Thoracic aorta (tissue), 2 donors: Measurements from ENCODE around the gene KCNC4. TPM values are rescaled to one million over a fixed set of nuclear protein-coding genes. Genes with fewer than 3 reads are reported as not detected.

Source experiments
- ATAC-seq: fragments of 150-250 bp; one replicate; pipeline ENCODE4 v1.8.0; 2017; ENCODE audit warnings: low read depth; ENCODE audit not compliant: insufficient number of reproducible peaks, low FRiP score
- DNase-seq: peaks from one replicate; pipeline ENCODE4 v3.0.0-alpha.2; 2020; ENCODE audit warnings: low spot score
- H3K27ac ChIP-seq, 2 donors: fragments of 200-600 bp; sonication (generic); 1 replicate in 1 of 2; 2 replicates in 1 of 2; pipeline ENCODE4 v1.5.1; 2016; ENCODE audit warnings: mild to moderate bottlenecking in 2 of 2, moderate library complexity in 2 of 2
- H3K27me3 ChIP-seq: fragments of 200-600 bp; sonication (generic); replicated peaks from 2 replicates; pipeline ENCODE4 v1.6.0; 2016; ENCODE audit warnings: mild to moderate bottlenecking; ENCODE audit not compliant: insufficient read depth
- H3K36me3 ChIP-seq: fragments of 200-600 bp; sonication (generic); one replicate; pipeline ENCODE4 v1.5.1; 2016
- H3K4me1 ChIP-seq, 2 donors: fragments of 200-600 bp; sonication (generic); 1 replicate in 1 of 2; 2 replicates in 1 of 2; pipeline versions ENCODE4 v1.5.1 to v1.6.0; 2016; ENCODE audit warnings: low read depth in 2 of 2, mild to moderate bottlenecking in 1 of 2; ENCODE audit not compliant: control insufficient read depth in 1 of 2
- H3K4me3 ChIP-seq: fragments of 200-600 bp; sonication (generic); 2 replicates; pipeline ENCODE4 v1.5.1; 2016; ENCODE audit warnings: mild to moderate bottlenecking
- H3K9me3 ChIP-seq: fragments of 200-600 bp; sonication (generic); 2 replicates; pipeline ENCODE4 v1.5.1; 2016
- CTCF ChIP-seq: fragments of 200-600 bp; sonication (generic); IDR thresholded peaks from one replicate; pipeline ENCODE4 v1.5.1; 2019; ENCODE audit warnings: antibody characterized with exemption
- total RNA-seq, 2 donors: library from RNA; depleted of rRNA; stranded (reverse); fragments of >200 nt; gene quantifications; one replicate each; pipeline versions ENCODE4 v1.1.0 to v1.2.3, GENCODE V29; 2016

KCNC4 gene
- total RNA-seq, 2 donors from 2014 or later: 12.7 to 17.6 TPM

- Histone ChIP-seq H3K36me3 (no peaks in the 10 kb centered on the region), H3K4me1 (peaks cover 0 to 32% of the 10 kb centered on the region in 2 donors), H3K9me3 (no peaks in the 10 kb centered on the region), H3K27me3 (no peaks in the 10 kb centered on the region), H3K4me3 (no peak overlapping the region), H3K27ac (no peak overlapping the region)
- no peak for TF ChIP-seq CTCF
- DNase-seq: no peak
- ATAC-seq: no peak
Observed at GRCh38 chr1:110218137-110218536, 8.0 kb downstream of the KCNC4 start.

DNA sequence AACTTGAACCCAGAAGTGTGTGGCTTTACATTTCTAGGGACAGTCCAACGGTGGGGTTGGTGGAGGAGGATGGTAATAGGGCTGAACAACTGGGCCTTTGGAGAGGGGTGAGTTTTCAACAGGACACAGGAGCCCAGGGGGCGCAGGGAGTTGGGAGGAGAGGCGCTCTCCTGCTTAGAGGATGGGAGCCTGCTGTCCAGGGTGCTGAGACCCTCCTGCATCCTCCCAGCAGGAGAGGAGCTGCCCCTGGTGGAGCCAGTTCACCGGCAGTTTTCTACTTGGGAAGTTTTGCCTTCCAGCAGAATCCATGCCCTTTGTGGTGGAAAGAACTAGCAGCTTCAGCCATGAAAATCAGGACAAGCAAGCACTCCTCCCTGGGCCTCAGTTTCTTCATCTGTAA is 8.6 kb downstream of the KCNC4 start:
- no peak overlapping the region for H3K27ac ChIP-seq
- no peaks in the 10 kb centered on the region for H3K27me3 ChIP-seq
- DNase-seq (no peak), ATAC-seq (no peak)
- H3K4me1 ChIP-seq: peaks cover 0 to 26% of the 10 kb centered on the region in 2 donors
- H3K9me3 ChIP-seq: no peaks in the 10 kb centered on the region
- no peak for TF ChIP-seq CTCF
- peaks cover 6% of the 10 kb centered on the region for H3K36me3 ChIP-seq
- H3K4me3 ChIP-seq: no peak overlapping the region

- ATAC-seq: no peak
- H3K9me3 ChIP-seq: no peaks in the 10 kb centered on the region
- no peak for DNase-seq
- H3K27me3 ChIP-seq: no peaks in the 10 kb centered on the region
- H3K36me3 ChIP-seq: peaks cover 11% of the 10 kb centered on the region
- no peak for TF ChIP-seq CTCF
- H3K27ac ChIP-seq: no peak overlapping the region
- peaks cover 0 to 10% of the 10 kb centered on the region in 2 donors for H3K4me1 ChIP-seq
- no peak overlapping the region for H3K4me3 ChIP-seq
Observed at GRCh38 chr1:110220324-110220723, 10.2 kb downstream of the KCNC4 start.

GRCh38 chr1:110221119-110221518 is 11.0 kb downstream of the KCNC4 start:
- no peak for ATAC-seq
- DNase-seq: no peak
- H3K4me1 ChIP-seq: peaks cover 0 to 2% of the 10 kb centered on the region in 2 donors
- no peaks in the 10 kb centered on the region for H3K9me3 ChIP-seq
- TF ChIP-seq CTCF: no peak
- peaks cover 17% of the 10 kb centered on the region for H3K36me3 ChIP-seq
- no peak overlapping the region for H3K27ac ChIP-seq
- no peak overlapping the region for H3K4me3 ChIP-seq
- H3K27me3 ChIP-seq: no peaks in the 10 kb centered on the region

DNA sequence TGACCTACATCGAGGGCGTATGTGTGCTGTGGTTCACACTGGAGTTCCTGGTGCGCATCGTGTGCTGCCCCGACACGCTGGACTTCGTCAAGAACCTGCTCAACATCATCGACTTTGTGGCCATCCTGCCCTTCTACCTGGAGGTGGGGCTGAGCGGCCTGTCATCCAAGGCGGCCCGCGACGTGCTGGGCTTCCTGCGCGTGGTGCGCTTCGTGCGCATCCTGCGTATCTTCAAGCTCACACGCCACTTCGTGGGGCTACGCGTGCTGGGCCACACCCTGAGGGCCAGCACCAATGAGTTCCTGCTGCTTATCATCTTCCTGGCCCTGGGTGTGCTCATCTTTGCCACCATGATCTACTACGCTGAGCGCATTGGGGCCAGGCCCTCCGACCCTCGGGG is 13.0 kb downstream of the KCNC4 start:
- H3K9me3 ChIP-seq: no peaks in the 10 kb centered on the region
- TF ChIP-seq CTCF: no peak
- no peak for ATAC-seq
- H3K27ac ChIP-seq: no peak overlapping the region
- H3K36me3 ChIP-seq: peaks cover 27% of the 10 kb centered on the region
- no peaks in the 10 kb centered on the region for H3K27me3 ChIP-seq
- DNase-seq: no peak
- H3K4me1 ChIP-seq: no peaks in the 10 kb centered on the region
- H3K4me3 ChIP-seq: no peak overlapping the region
